ENCODE results near the gene SLC10A7. TPM values are rescaled to one million over a fixed set of nuclear protein-coding genes. Genes with fewer than 3 reads are reported as not detected.

SLC10A7 gene
- total RNA-seq, 1 experiment from 2014 or later = 3.8 TPM

DNA sequence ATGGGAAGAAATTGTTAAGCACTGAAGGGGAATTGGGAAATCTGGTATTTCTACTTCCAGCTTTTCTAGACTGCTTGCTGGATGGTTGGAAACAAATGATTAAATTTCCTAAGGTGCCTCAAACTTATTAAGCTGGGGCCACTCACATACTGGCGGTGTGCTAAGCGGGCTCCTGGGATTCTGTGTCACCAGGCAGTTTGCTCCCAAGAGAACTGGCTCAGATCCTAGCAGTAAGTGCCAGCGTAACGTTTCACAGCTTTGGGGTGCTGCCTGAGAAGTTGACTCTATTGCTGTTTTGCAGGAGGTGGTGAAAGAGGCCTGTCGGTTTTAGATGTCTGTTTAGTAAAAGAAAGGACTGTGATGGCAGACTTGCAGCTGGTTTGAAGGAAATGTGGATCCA is 314.3 kb downstream of the SLC10A7 start:
- no peaks in the 10 kb centered on the region for H3K36me3 ChIP-seq (replicated peaks; ENCODE audit: control insufficient read depth, insufficient read depth, low read length)
- DNase-seq = no peak
- H3K4me3 ChIP-seq (ENCODE audit: insufficient read depth, low read depth, low read length) = no peak overlapping the region
- H3K27me3 ChIP-seq (ENCODE audit: control insufficient read depth, insufficient read depth, low read length) = no peaks in the 10 kb centered on the region

Other genes with a start within 250 kb of the SLC10A7 start
- not detected in 2 replicates for gene POU4F2, start 117.0 kb upstream of the SLC10A7 start, total RNA-seq (2014; rRNA removed; shearing (Covaris generic))

All from H7 (cell line).